Left lung (tissue), 10 donors: Measurements from ENCODE around the gene PAX4. TPM values are rescaled to one million over a fixed set of nuclear protein-coding genes. Genes with fewer than 3 reads are reported as not detected.

Experiments used
- ATAC-seq: fragments of 200-7000 bp; cut with Tn5 transposase; one replicate; pipeline ENCODE4 v1.9.1; 2020; ENCODE audit warnings: moderate library complexity
- DNase-seq, 4 donors: peaks; one replicate each; pipeline ENCODE4 v3.0.0-alpha.2; 2013 to 2020
- H3K27ac ChIP-seq, 2 donors: fragments of 200-600 bp; sonication (generic) in 1 of 2; one replicate each; pipeline versions ENCODE4 v1.5.0 to v1.8.0; 2020 to 2021
- H3K27me3 ChIP-seq, 2 donors: fragments of 200-600 bp; sonication (generic) in 1 of 2; one replicate each; pipeline versions ENCODE4 v1.5.0 to v1.8.0; 2020 to 2021
- H3K36me3 ChIP-seq, 2 donors: fragments of 200-600 bp; sonication (generic) in 1 of 2; one replicate each; pipeline versions ENCODE4 v1.5.0 to v1.8.0; 2020 to 2021
- H3K4me1 ChIP-seq, 2 donors: fragments of 200-600 bp; one replicate each; pipeline ENCODE4 v1.8.0; 2021
- H3K4me3 ChIP-seq, 2 donors: fragments of 200-600 bp; sonication (generic) in 1 of 2; one replicate each; pipeline versions ENCODE4 v1.5.0 to v1.8.0; 2020 to 2021; ENCODE audit warnings: mild to moderate bottlenecking in 1 of 2
- H3K9me3 ChIP-seq, 2 donors: fragments of 200-600 bp; sonication (generic) in 1 of 2; one replicate each; pipeline versions ENCODE4 v1.5.0 to v1.8.0; 2020 to 2021
- intact Hi-C, 2 donors: fragments of 100-400 bp; cut with DNase I; formaldehyde crosslinking; loops; one replicate each; pipeline versions ENCODE4 v1.11.2 to v1.14.2; 2022
- polyA plus RNA-seq, 6 donors: library from polyadenylated mRNA; unstranded; fragments of 120-200 nt; gene quantifications; one replicate each; pipeline ENCODE4 v1.2.1, GENCODE V29; 2013; ENCODE audit not compliant: insufficient read length in 6 of 6
- total RNA-seq, 2 donors: library from RNA; stranded (reverse); fragmentation: NEBNext Ultra II Directional; extraction: Animal tissue kit (Norgen Biotek cat#: 25700); gene quantifications; one replicate each; pipeline ENCODE4 v1.2.1, GENCODE V29; 2021
- TF ChIP-seq, protein P1 (sequence below), 2 donors: fragments of 200-600 bp; sonication (generic) in 1 of 2; IDR thresholded peaks; one replicate each; pipeline versions ENCODE4 v1.5.0 to v1.8.0; 2021; ENCODE audit warnings: antibody characterized with exemption in 2 of 2
- donor health status: DM: no; HTN: yes; CAD: no.
- donor health status: DM: no; HTN: no; CAD: no.

PAX4 gene
- total and polyA plus RNA-seq, 8 donors: not detected

DNA sequence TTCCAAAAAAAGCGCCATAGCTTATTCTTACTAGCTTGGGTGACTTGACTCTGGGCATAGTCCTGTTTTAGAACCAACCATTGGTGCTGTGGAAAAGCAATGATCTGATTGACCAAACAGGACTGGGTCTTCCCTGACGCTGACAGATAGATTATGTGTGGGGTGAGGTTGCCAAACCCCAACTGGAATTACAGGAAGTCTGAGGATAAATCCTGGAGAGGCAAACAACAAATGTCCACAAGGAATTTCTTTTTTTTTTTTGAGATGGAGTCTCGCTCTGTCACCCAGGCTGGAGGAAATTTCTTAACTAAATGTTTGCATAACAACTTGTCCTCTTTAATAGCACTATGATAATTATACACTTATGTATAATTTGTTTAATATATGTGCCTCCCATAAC lies 51.7 kb downstream of the PAX4 start:
- no peak for DNase-seq
- TF ChIP-seq, protein P1, sequence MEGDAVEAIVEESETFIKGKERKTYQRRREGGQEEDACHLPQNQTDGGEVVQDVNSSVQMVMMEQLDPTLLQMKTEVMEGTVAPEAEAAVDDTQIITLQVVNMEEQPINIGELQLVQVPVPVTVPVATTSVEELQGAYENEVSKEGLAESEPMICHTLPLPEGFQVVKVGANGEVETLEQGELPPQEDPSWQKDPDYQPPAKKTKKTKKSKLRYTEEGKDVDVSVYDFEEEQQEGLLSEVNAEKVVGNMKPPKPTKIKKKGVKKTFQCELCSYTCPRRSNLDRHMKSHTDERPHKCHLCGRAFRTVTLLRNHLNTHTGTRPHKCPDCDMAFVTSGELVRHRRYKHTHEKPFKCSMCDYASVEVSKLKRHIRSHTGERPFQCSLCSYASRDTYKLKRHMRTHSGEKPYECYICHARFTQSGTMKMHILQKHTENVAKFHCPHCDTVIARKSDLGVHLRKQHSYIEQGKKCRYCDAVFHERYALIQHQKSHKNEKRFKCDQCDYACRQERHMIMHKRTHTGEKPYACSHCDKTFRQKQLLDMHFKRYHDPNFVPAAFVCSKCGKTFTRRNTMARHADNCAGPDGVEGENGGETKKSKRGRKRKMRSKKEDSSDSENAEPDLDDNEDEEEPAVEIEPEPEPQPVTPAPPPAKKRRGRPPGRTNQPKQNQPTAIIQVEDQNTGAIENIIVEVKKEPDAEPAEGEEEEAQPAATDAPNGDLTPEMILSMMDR (IDR thresholded peaks at IDR 0.05): no peak
- H3K36me3 ChIP-seq: no peaks in the 10 kb centered on the region
- ATAC-seq: no peak
- no peak overlapping the region for H3K4me3 ChIP-seq
- H3K27me3 ChIP-seq: no peaks in the 10 kb centered on the region
- H3K9me3 ChIP-seq: peaks cover 0 to 1% of the 10 kb centered on the region in 2 donors
- H3K4me1 ChIP-seq: no peaks in the 10 kb centered on the region
- H3K27ac ChIP-seq: no peak overlapping the region
- intact Hi-C loops: no loop called here

Other genes with a start within 250 kb of the PAX4 start
- gene ZNF800, start 225.4 kb downstream of the PAX4 start, total RNA-seq: 10 to 100 TPM; 29.4 to 32.3 TPM
- 10 to 100 TPM; 21.0 to 23.9 (median 21.8) TPM for gene ZNF800, start 225.4 kb downstream of the PAX4 start, polyA plus RNA-seq
- gene GCC1, start 32.5 kb downstream of the PAX4 start, total RNA-seq: 10 to 100 TPM; 15.1 to 16.9 TPM
- 10 to 100 TPM; 11.1 to 14.9 (median 12.3) TPM for gene GCC1, start 32.5 kb downstream of the PAX4 start, polyA plus RNA-seq
- 100 to 1,000 TPM; 101 to 121 TPM for gene ARF5, start 29.7 kb downstream of the PAX4 start, total RNA-seq
- 100 to 1,000 TPM; 181 to 212 (median 204) TPM for gene ARF5, start 29.7 kb downstream of the PAX4 start, polyA plus RNA-seq
- gene FSCN3, start 24.4 kb downstream of the PAX4 start, total RNA-seq: under 1 TPM in 1 of 2 donors, not detected in 1; 0.81 TPM
- gene FSCN3, start 24.4 kb downstream of the PAX4 start, polyA plus RNA-seq: under 1 TPM; 0.21 to 0.62 (median 0.35) TPM
- 100 to 1,000 TPM; 167 to 229 TPM for gene SND1, start 34.1 kb upstream of the PAX4 start, total RNA-seq
- 100 to 1,000 TPM; 141 to 184 (median 151) TPM for gene SND1, start 34.1 kb upstream of the PAX4 start, polyA plus RNA-seq